ENCODE results near the gene TTI1.

Gene TTI1

DNA sequence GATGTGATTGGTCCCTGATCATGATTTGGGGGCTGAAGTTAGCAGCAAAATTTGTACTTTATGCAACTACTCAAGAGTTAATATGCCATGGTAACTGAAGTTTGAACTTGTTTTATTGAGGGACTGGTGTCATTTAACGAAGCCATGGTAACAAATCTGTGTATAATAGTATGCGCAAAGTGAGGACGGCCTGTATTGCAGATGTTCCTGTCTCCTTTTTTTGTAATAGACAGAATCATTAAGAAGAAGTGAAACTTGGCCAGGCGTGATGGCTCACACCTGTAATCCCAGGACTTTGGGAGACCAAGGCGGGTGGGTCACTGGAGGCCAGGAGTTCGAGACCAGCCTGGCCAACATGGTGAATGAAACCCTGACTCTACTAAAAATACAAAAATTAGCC is 22.6 kb upstream of the TTI1 start:
- no peak overlapping the region for H3K4me3 ChIP-seq (replicated peaks in 1 of 2; ENCODE audit: low read depth in 2 of 2, low read length in 2 of 2)
- TF ChIP-seq, protein P1, sequence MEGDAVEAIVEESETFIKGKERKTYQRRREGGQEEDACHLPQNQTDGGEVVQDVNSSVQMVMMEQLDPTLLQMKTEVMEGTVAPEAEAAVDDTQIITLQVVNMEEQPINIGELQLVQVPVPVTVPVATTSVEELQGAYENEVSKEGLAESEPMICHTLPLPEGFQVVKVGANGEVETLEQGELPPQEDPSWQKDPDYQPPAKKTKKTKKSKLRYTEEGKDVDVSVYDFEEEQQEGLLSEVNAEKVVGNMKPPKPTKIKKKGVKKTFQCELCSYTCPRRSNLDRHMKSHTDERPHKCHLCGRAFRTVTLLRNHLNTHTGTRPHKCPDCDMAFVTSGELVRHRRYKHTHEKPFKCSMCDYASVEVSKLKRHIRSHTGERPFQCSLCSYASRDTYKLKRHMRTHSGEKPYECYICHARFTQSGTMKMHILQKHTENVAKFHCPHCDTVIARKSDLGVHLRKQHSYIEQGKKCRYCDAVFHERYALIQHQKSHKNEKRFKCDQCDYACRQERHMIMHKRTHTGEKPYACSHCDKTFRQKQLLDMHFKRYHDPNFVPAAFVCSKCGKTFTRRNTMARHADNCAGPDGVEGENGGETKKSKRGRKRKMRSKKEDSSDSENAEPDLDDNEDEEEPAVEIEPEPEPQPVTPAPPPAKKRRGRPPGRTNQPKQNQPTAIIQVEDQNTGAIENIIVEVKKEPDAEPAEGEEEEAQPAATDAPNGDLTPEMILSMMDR (IDR thresholded peaks at IDR 0.05; ENCODE audit: low read depth, low read length) = no peak
- DNase-seq (ENCODE audit: low read depth in 2 of 2) = no peak

DNA sequence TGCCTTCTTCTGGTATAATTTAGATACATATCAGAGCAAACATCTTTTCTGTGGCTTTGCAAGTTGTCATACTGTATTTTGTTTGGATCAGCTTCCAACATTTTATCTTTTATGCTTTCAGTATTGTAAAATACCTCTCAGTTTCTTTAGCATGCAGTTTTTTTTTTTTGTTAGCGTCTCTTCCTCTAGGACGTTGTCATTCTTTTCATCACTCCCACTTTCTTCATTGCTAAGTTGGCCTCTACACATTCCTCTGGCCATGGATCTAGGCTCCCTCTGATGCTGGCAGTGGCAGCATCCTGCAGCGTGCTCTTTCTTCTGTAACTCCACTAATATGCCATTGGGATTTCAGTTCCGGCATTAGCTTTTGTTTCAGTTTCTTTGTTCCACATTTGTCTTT is 22.0 kb upstream of the TTI1 start:
- TF ChIP-seq, protein P1 (IDR thresholded peaks at IDR 0.05; ENCODE audit: low read depth, low read length) = no peak
- no peak overlapping the region for H3K4me3 ChIP-seq (replicated peaks in 1 of 2; ENCODE audit: low read depth in 2 of 2, low read length in 2 of 2)
- DNase-seq (ENCODE audit: low read depth in 2 of 2) = peak in 1 of 2 donors; percentile 67

DNA sequence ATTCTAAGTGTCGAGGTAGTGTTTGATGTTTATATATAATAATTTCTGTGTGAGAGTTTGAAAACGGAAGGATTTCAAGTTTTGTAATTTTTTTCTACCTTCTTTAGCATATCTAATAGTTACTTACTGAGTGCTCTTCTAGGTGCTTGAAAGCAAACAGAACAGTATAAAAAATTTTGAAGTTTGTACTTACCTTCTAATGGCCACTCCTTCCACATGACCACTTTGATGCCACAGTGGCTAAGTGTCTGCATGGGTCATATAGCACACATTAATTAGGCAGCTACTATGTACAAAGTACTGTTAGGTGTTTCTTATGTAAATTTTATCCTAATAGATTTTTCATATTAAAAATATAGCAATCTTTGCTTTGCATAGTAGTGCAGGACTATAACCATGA is 21.4 kb upstream of the TTI1 start:
- TF ChIP-seq, protein P1 (IDR thresholded peaks at IDR 0.05; ENCODE audit: low read depth, low read length) = no peak
- no peak for DNase-seq (ENCODE audit: low read depth in 2 of 2)
- no peak overlapping the region for H3K4me3 ChIP-seq (replicated peaks in 1 of 2; ENCODE audit: low read depth in 2 of 2, low read length in 2 of 2)

DNA sequence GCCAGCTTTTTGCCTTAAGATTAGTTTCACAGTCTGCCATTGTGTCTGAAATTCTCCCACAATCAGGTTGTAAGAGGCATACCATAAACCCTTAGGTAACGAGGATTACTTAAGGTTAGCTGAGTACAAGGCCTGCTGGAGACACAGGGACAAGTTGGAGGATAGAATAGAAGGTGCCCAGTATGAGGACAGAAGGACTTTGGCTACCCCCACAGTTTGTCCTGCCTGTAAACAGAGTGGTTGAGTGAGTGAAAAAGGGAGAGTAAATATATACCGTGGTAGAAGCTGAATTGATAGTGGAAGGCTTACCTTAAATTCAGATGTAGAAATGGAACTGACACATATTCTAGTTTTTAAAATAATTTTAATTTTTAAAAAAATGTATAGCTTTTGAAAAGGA is 19.6 kb upstream of the TTI1 start:
- TF ChIP-seq, protein P1 (IDR thresholded peaks at IDR 0.05; ENCODE audit: low read depth, low read length) = no peak

DNA sequence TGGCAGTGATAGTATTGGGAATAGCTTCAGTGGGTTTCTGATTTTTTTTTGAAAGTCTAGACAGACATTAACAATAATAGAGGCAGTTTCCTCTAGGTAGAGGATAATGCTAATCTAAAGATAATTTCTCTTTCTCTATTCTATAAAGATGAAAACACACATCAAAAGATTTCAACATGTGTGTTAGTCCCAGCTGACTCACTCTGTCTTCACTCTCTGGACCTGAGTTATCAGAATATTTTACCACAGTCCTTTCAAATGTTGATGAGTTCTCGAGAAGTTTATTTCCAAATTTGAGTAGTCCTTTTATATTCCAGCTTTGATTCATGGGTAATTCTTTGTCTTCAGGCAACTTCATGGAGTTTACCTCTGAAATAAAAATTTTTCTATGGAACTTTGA is 17.4 kb upstream of the TTI1 start:
- H3K4me3 ChIP-seq (replicated peaks in 1 of 2; ENCODE audit: low read depth in 2 of 2, low read length in 2 of 2) = no peak overlapping the region
- DNase-seq (ENCODE audit: low read depth in 2 of 2) = peak; percentile 17 to 56
- TF ChIP-seq, protein P1 (IDR thresholded peaks at IDR 0.05; ENCODE audit: low read depth, low read length) = no peak

More for the DNA sequence above, 19.6 kb upstream of the TTI1 start:
- no peak overlapping the region for H3K4me3 ChIP-seq (replicated peaks in 1 of 2; ENCODE audit: low read depth in 2 of 2, low read length in 2 of 2)
- DNase-seq (ENCODE audit: low read depth in 2 of 2) = no peak

DNA sequence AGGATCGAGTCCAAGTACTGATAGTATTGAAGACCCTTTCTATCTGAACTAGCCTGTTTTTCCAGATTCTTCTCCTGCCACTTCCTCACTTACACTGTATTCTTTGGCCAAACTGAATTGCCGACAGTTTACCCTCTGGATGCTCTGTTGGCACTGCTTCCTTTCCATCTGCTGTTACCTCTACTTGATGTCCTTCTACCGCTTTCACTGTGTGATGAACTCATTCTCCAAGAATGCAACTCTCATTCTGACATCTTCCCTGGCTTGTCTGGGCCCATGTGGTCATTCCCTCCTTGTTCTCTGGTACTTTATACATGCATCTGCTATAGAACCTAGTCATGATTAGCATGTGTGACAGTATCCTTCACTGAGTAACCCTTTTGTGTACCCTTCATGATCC is 16.5 kb upstream of the TTI1 start:
- no peak overlapping the region for H3K4me3 ChIP-seq (replicated peaks in 1 of 2; ENCODE audit: low read depth in 2 of 2, low read length in 2 of 2)
- TF ChIP-seq, protein P1 (IDR thresholded peaks at IDR 0.05; ENCODE audit: low read depth, low read length) = no peak
- DNase-seq (ENCODE audit: low read depth in 2 of 2) = peak; percentile 40 to 84

DNA sequence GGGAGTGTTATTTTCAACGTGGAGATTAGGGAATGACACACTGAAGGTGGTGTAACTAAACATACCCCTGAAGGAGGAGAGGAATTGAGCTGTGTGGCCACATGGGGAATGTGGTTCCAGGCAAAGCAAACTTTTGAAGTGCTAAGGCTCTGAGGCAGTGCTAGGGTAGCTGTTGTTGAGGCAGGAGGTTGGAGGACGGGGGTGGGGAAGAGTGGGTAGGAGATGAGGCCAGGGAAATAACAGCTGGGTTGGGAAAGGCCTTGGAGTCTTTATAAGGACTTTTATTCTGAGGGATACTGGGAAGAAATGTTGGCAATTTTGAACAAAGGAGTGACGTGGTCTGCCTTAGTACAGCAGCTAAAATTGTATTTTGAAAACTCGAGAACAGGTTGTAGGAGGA is 13.3 kb upstream of the TTI1 start:
- TF ChIP-seq, protein P1 (IDR thresholded peaks at IDR 0.05; ENCODE audit: low read depth, low read length) = no peak
- DNase-seq (ENCODE audit: low read depth in 2 of 2) = peak; percentile 3 to 19
- no peak overlapping the region for H3K4me3 ChIP-seq (replicated peaks in 1 of 2; ENCODE audit: low read depth in 2 of 2, low read length in 2 of 2)

Data from cardiac fibroblast (primary cell).